Endothelial cell of umbilical vein (primary cell): ENCODE measurements around the gene NXN.

ENCODE experiments used
- EZH2 ChIP-seq: IDR thresholded peaks from 2 replicates; pipeline ENCODE4 v1.6.1; 2012; ENCODE audit warnings: borderline replicate concordance, low read depth, mild to moderate bottlenecking, moderate library complexity, low read length, inconsistent platforms; ENCODE audit not compliant: severe bottlenecking
- MAX ChIP-seq: IDR thresholded peaks from 2 replicates; pipeline ENCODE4 v1.6.1; 2011; ENCODE audit not compliant: insufficient read depth, insufficient read length
- MYC ChIP-seq: IDR thresholded peaks from one replicate; pipeline ENCODE4 v1.6.1; 2011; ENCODE audit warnings: mild to moderate bottlenecking, low read depth, low read length
- POLR2A ChIP-seq: IDR thresholded peaks from 2 replicates; pipeline ENCODE4 v1.6.1; 2012; ENCODE audit warnings: low read depth, mild to moderate bottlenecking, control low read depth, low read length
- TF ChIP-seq, protein P1 (sequence below), 2 donors: IDR thresholded peaks; 1 replicate in 1 of 2; 2 replicates in 1 of 2; pipeline ENCODE4 v1.5.1; 2011; ENCODE audit warnings: low read length in 2 of 2, mild to moderate bottlenecking in 2 of 2, moderate library complexity in 2 of 2, control low read depth in 1 of 2, inconsistent platforms in 1 of 2, low read depth in 1 of 2; ENCODE audit not compliant: insufficient read depth in 1 of 2; ENCODE audit errors: extremely low read depth in 1 of 2

GRCh38 chr17:1026599-1026975, 47.0 kb upstream of the NXN start:
- TF ChIP-seq MAX (no peak), EZH2 (no peak), POLR2A (no peak), MYC (no peak)
- TF ChIP-seq, protein P1, sequence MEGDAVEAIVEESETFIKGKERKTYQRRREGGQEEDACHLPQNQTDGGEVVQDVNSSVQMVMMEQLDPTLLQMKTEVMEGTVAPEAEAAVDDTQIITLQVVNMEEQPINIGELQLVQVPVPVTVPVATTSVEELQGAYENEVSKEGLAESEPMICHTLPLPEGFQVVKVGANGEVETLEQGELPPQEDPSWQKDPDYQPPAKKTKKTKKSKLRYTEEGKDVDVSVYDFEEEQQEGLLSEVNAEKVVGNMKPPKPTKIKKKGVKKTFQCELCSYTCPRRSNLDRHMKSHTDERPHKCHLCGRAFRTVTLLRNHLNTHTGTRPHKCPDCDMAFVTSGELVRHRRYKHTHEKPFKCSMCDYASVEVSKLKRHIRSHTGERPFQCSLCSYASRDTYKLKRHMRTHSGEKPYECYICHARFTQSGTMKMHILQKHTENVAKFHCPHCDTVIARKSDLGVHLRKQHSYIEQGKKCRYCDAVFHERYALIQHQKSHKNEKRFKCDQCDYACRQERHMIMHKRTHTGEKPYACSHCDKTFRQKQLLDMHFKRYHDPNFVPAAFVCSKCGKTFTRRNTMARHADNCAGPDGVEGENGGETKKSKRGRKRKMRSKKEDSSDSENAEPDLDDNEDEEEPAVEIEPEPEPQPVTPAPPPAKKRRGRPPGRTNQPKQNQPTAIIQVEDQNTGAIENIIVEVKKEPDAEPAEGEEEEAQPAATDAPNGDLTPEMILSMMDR (IDR thresholded peaks at IDR 0.05; ENCODE audit: extremely low read depth in 1 of 2, insufficient read depth in 1 of 2, low read depth in 1 of 2, low read length in 2 of 2), result no peak
